Muscle of leg (tissue), 11 donors: ENCODE results near the gene CCDC188. TPM values are rescaled to one million over a fixed set of nuclear protein-coding genes. Genes with fewer than 3 reads are reported as not detected.

Experiments used
- DNase-seq: peaks from one replicate; pipeline ENCODE4 v3.0.0; 2013
- H3K27ac ChIP-seq: one replicate; pipeline ENCODE4 v1.5.1; 2013; ENCODE audit warnings: mild to moderate bottlenecking, low read length, control low read depth
- H3K27me3 ChIP-seq: one replicate; pipeline ENCODE4 v1.6.1; 2013; ENCODE audit warnings: low read length; ENCODE audit not compliant: control insufficient read depth, insufficient read depth
- H3K36me3 ChIP-seq: one replicate; pipeline ENCODE4 v1.6.1; 2013; ENCODE audit warnings: low read length; ENCODE audit not compliant: control insufficient read depth, insufficient read depth
- H3K4me1 ChIP-seq: one replicate; pipeline ENCODE4 v1.6.1; 2013; ENCODE audit warnings: low read length; ENCODE audit not compliant: control insufficient read depth, insufficient read depth
- H3K4me3 ChIP-seq: one replicate; pipeline ENCODE4 v1.5.1; 2013; ENCODE audit warnings: low read length, control low read depth
- H3K9me3 ChIP-seq: replicated peaks from 2 replicates; pipeline ENCODE4 v1.6.1; 2013; ENCODE audit warnings: low read depth, low read length; ENCODE audit not compliant: control insufficient read depth
- WGBS: methylation state at CpG from one replicate; pipeline ENCODE4 v1.1.5; 2013; ENCODE audit warnings: missing lambda C conversion rate; ENCODE audit not compliant: insufficient coverage; 5-methylcytosine and 5-hydroxymethylcytosine counted together
- polyA plus RNA-seq, 8 donors: library from polyadenylated mRNA; unstranded; fragments of 120-200 nt; gene quantifications; one replicate each; pipeline versions ENCODE4 v1.2.1 to v1.2.3, GENCODE V29; 2013; ENCODE audit warnings: inconsistent platforms in 1 of 8, low replicate concordance in 1 of 8; ENCODE audit not compliant: insufficient read length in 8 of 8, insufficient read depth in 1 of 8
- total RNA-seq: library from RNA; stranded (reverse); fragments of 120-200 nt; gene quantifications from one replicate; pipeline ENCODE4 v1.2.4, GENCODE V29; 2013

Gene CCDC188
- total and polyA plus RNA-seq, 9 donors, result 0.84 to 2.8 (median 1.5) TPM

- Histone ChIP-seq H3K9me3 (no peaks in the 10 kb centered on the region), H3K36me3 (no peaks in the 10 kb centered on the region), H3K4me3 (no peak overlapping the region), H3K4me1 (peaks cover 7% of the 10 kb centered on the region), H3K27ac (no peak overlapping the region), H3K27me3 (peaks cover 5% of the 10 kb centered on the region)
- WGBS, result 73% methylated on average over 17 of the region's 20 CpGs
- DNase-seq, result no peak
These were observed 42.3 kb upstream of the CCDC188 start for GRCh38 chr22:20192972-20193760.

DNA sequence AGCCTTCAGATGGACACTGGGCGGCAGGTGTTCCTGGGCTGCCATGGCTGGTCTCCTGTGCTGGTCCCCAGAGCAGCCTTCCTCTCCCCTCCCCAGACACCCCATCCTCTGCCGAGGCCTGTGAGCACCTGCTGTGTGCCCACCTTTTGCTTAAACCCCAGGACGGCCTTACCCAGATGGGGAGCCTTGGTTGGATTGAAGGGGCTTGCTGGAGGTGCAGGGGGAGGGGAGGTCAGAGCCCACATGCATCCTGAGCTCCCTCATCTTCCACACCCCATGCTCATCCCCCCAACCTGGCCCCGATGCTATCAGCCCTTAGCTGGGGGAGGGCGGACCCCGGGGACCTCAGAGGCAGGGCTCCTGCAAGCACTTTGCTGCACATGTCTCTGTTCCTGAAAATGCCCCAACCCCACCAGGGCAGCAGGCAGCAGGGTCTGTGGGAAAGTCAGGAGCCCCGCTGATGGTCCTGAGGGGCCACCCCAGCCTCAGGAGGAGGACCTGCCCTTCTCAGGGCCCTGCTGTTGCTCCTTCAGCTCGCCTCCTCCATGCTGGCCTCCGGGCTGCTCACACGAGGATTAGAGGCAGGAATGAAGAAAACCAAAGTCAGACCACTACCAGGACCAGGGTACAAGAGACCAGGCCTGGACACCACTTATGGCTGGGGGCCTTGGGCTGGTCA lies 41.6 kb upstream of the CCDC188 start:
- Histone ChIP-seq H3K27me3 (peaks cover 5% of the 10 kb centered on the region), H3K36me3 (no peaks in the 10 kb centered on the region), H3K9me3 (no peaks in the 10 kb centered on the region), H3K4me1 (peaks cover 11% of the 10 kb centered on the region), H3K4me3 (no peak overlapping the region), H3K27ac (no peak overlapping the region)
- 48% methylated on average over 2 of the region's 10 CpGs for whole genome bisulfite sequencing
- no peak for DNase-seq

DNA sequence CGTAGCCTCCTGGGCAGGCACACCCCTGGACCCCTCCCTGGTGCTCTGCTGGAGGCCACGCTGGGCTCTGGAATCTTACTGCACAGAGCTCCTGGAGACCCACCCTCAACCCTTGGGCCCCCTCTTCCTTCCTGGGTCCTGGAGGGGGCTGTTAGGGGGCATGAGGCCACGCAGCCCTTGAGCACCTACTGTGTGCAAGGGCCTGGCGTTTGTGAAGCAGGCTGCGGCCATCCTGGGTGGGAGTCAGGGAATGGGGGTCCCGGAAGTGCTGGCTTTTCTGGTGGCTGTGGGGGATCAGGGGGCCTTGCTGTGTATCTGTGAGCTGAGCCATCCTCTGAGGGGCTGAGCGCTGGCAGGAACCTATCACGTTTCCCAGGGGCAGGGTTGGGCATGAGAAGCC lies 40.9 kb upstream of the CCDC188 start:
- no peak overlapping the region for H3K4me3 ChIP-seq
- no peaks in the 10 kb centered on the region for H3K36me3 ChIP-seq
- no peak overlapping the region for H3K27ac ChIP-seq
- H3K27me3 ChIP-seq, result peaks cover 5% of the 10 kb centered on the region
- peaks cover 10% of the 10 kb centered on the region for H3K4me1 ChIP-seq
- 62% methylated on average over 4 of the region's 8 CpGs for WGBS
- H3K9me3 ChIP-seq, result no peaks in the 10 kb centered on the region
- no peak for DNase-seq

DNA sequence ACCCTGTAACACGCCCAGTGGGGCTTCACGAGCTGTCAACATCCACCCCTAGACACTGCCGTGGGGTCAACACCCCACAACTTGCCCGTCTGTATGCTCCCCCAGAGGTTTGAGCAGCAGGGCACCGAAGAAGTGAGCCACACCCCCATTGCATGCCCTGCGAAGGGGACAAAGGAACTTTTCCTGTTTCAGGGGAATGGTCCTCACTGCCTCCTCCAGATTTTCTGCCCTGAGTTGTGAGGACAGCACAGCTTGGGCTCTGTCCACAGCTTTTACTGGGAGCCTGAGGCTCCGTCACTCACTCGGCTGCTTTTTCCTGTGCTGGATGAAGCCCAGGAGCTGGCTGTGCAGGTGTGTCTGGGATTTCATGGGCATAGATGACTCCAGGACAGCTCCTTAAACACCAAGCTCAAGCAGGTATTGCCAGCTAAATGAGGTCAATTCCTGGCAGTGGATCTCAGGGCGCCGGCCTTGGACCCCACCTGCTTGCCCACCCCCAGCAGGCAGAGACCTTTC lies 40.2 kb upstream of the CCDC188 start:
- no peaks in the 10 kb centered on the region for H3K36me3 ChIP-seq
- no peak overlapping the region for H3K4me3 ChIP-seq
- peaks cover 7% of the 10 kb centered on the region for H3K4me1 ChIP-seq
- H3K9me3 ChIP-seq, result no peaks in the 10 kb centered on the region
- 73% methylated on average over 10 of the region's 10 CpGs for WGBS
- no peak for DNase-seq
- H3K27me3 ChIP-seq, result peaks cover 5% of the 10 kb centered on the region
- no peak overlapping the region for H3K27ac ChIP-seq

DNA sequence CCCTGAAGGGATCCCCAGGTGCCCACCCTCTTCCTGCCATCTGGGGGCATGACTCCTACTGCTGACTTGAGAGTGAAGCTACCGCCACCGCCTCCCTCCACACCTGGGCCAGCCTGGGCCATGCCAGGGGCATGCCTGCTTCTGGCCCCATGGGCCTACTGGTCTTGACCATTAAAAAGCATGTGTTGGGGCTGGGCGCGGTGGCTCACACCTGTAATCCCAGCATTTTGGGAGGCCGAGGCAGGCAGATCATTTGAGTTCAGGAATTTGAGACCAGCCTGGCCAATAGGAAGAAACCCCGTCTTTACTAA lies 37.7 kb upstream of the CCDC188 start:
- Histone ChIP-seq H3K27ac (no peak overlapping the region), H3K36me3 (no peaks in the 10 kb centered on the region), H3K9me3 (no peaks in the 10 kb centered on the region), H3K4me1 (peaks cover 7% of the 10 kb centered on the region), H3K4me3 (no peak overlapping the region), H3K27me3 (peaks cover 5% of the 10 kb centered on the region)
- 94% methylated on average over 5 of the region's 6 CpGs for WGBS
- no peak for DNase-seq

GRCh38 chr22:20187777-20188566 lies 37.1 kb upstream of the CCDC188 start:
- Histone ChIP-seq H3K4me3 (no peak overlapping the region), H3K27ac (no peak overlapping the region), H3K36me3 (no peaks in the 10 kb centered on the region), H3K27me3 (peaks cover 5% of the 10 kb centered on the region), H3K9me3 (no peaks in the 10 kb centered on the region), H3K4me1 (peaks cover 7% of the 10 kb centered on the region)
- DNase-seq, result no peak
- 75% methylated on average over 7 of the region's 12 CpGs for WGBS

- no peak for DNase-seq
- 56% methylated on average over 11 of the region's 14 CpGs for WGBS
- Histone ChIP-seq H3K9me3 (no peaks in the 10 kb centered on the region), H3K27me3 (peaks cover 3% of the 10 kb centered on the region), H3K4me1 (peaks cover 7% of the 10 kb centered on the region), H3K27ac (no peak overlapping the region), H3K4me3 (no peak overlapping the region), H3K36me3 (no peaks in the 10 kb centered on the region)
These were observed 36.2 kb upstream of the CCDC188 start for GRCh38 chr22:20186871-20187546.

DNA sequence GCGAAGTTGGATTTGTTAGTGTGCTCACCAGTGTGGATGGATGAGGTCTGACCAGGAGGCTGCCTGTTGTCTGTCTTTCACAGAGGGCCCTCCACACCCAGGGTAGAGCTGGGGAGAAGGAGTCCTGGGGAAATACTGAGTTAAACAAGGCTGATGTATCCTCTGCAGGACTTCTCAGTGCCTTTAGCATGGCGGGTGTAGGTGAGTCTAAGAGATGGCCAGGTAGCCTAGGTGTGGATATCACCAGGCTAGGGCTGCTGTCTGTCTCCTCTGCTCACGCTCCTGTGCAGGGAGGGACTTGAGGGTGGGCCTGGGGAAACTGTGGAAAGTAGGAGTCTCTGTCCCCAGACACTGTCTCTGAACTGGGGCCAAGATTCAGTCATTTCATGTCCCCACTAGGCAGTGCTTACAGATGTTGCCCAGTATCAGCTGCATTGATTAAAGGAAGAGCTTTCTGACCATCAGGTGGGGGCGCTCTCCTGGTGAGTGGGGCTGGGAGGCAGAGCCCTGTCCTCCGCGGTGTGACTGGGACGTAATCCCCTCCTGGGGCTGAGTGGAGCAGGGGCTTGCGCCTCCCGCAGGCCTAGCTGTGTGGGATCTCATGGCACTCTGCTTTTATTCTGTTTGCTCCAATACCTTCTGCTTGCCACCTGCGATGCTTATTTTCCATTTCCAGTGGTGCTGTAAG lies 35.5 kb upstream of the CCDC188 start:
- Histone ChIP-seq H3K9me3 (no peaks in the 10 kb centered on the region), H3K4me3 (no peak overlapping the region), H3K4me1 (peaks cover 13% of the 10 kb centered on the region), H3K27ac (no peak overlapping the region), H3K27me3 (no peaks in the 10 kb centered on the region), H3K36me3 (no peaks in the 10 kb centered on the region)
- no peak for DNase-seq
- WGBS, result 43% methylated on average over 8 of the region's 10 CpGs

- no peak for DNase-seq
- H3K9me3 ChIP-seq, result no peaks in the 10 kb centered on the region
- H3K4me3 ChIP-seq, result no peak overlapping the region
- H3K36me3 ChIP-seq, result no peaks in the 10 kb centered on the region
- no peaks in the 10 kb centered on the region for H3K27me3 ChIP-seq
- no peak overlapping the region for H3K27ac ChIP-seq
- H3K4me1 ChIP-seq, result peaks cover 19% of the 10 kb centered on the region
- WGBS, result 75% methylated on average over 5 of the region's 6 CpGs
These were observed 34.9 kb upstream of the CCDC188 start for GRCh38 chr22:20185750-20186149.
